ENCODE measurements around the gene MAML2. TPM values are rescaled to one million over a fixed set of nuclear protein-coding genes. Genes with fewer than 3 reads are reported as not detected.

Gene MAML2
- polyA plus RNA-seq, 1 of the 3 experiments (the other 2 are of a cell fraction): 20.1 TPM

DNA sequence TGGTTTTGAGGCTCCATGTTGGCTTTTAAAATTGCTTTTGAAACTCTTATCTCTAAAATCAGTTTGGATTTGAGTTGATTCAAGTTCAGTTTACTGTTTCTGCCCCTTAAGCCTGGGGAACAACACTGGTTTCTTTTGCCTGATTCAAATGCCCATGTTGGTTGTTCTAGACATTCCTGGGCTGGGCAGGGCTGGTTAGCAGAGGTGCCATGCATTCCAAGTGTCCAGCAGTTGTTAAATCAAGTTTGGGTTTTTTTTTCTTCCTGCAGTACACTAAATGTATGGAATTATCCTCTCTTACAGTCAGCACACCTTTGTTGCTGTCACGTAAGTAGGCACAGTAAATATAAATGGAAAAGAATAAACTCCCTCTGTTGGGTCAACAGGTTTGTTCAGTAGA is 351.9 kb downstream of the MAML2 start:
- POLR2A ChIA-PET: no interaction called here
- Histone ChIP-seq H3K9ac (no peak overlapping the region), H3K27me3 (ENCODE audit: insufficient read depth) (no peaks in the 10 kb centered on the region), H3K27ac (ENCODE audit: low read depth in 2 of 2, low read length in 1 of 2) (peak overlapping the region in 1 of 2 experiments; percentile 67; a peak in 1 of 4 replicates), H3K36me3 (replicated peaks in 1 of 2; ENCODE audit: control insufficient read depth in 1 of 2, insufficient read depth in 2 of 2, low read length in 1 of 2) (peaks cover 21 to 34% of the 10 kb centered on the region in 2 experiments), H3K79me2 (ENCODE audit: insufficient read depth) (peaks cover 18% of the 10 kb centered on the region), H3K9me2 (no peaks in the 10 kb centered on the region), H2AFZ (ENCODE audit: low read depth) (no peak overlapping the region), H3K4me1 (ENCODE audit: control insufficient read depth in 1 of 2, insufficient read depth in 2 of 2, low read depth in 1 of 2, low read length in 1 of 2) (0 out of 4 replicates have a peak, but pooled peaks cover 0 to 4% of the 10 kb centered on the region in 2 experiments), H4K20me1 (ENCODE audit: insufficient read depth) (no peaks in the 10 kb centered on the region), H3K9me3 (no peaks in the 10 kb centered on the region), H3F3A (replicated peaks; ENCODE audit: insufficient read depth) (peaks cover 3% of the 10 kb centered on the region), H3K4me2 (no peak overlapping the region), H3K4me3 (ENCODE audit: low read depth in 2 of 2, low read length in 1 of 2) (no peak overlapping the region)
- no peak for DNase-seq
- 94% methylated on average over 1 of the region's 1 CpG for WGBS (ENCODE audit: low lambda C conversion rate)
- TF ChIP-seq RAD21 (IDR thresholded peaks at IDR 0.05; ENCODE audit: low read length) (no peak), TEAD4 (IDR thresholded peaks at IDR 0.05; ENCODE audit: borderline replicate concordance, insufficient read depth) (no peak), SIN3A (IDR thresholded peaks at IDR 0.05; ENCODE audit: borderline replicate concordance, low read depth, low read length) (no peak), ELF1 (IDR thresholded peaks at IDR 0.05) (no peak), FOSL2 (IDR thresholded peaks at IDR 0.05; ENCODE audit: borderline replicate concordance, low read depth) (no peak)
- CTCF ChIA-PET: no interaction called here

DNA sequence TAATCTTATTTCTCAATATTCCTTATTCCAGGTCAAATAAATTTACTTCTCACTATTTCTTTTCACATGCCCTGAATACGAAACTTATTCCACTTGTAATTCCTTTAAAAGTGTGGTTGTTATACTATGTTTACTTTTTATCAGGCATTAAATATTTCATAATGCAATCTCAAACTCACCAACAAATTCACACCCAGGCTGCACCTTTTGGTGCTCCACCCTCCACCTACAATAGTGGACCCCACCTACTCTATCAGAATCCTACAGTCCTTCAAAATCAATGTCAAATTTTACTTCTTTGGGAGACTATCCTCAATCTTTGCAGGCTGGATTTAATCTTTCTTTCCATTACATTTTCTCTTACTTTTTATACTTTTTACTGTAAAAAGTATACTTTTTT is 353.2 kb downstream of the MAML2 start:
- H3F3A ChIP-seq (replicated peaks; ENCODE audit: insufficient read depth): peaks cover 3% of the 10 kb centered on the region
- no peaks in the 10 kb centered on the region for H4K20me1 ChIP-seq (ENCODE audit: insufficient read depth)
- H3K9me3 ChIP-seq: no peaks in the 10 kb centered on the region
- H3K9me2 ChIP-seq: no peaks in the 10 kb centered on the region
- no peak overlapping the region for H3K4me3 ChIP-seq (ENCODE audit: low read depth in 2 of 2, low read length in 1 of 2)
- H3K27me3 ChIP-seq (ENCODE audit: insufficient read depth): no peaks in the 10 kb centered on the region
- H3K79me2 ChIP-seq (ENCODE audit: insufficient read depth): peaks cover 11% of the 10 kb centered on the region; the same call in 1 of the 2 replicates
- no peak for DNase-seq
- H2AFZ ChIP-seq (ENCODE audit: low read depth): no peak overlapping the region
- ChIA-PET POLR2A (no interaction called here), CTCF (no interaction called here)
- no peak for TF ChIP-seq IRF3 (IDR thresholded peaks at IDR 0.05; ENCODE audit: low read depth, low read length)
- H3K27ac ChIP-seq (ENCODE audit: low read depth in 2 of 2, low read length in 1 of 2): no peak overlapping the region
- H3K36me3 ChIP-seq (replicated peaks in 1 of 2; ENCODE audit: control insufficient read depth in 1 of 2, insufficient read depth in 2 of 2, low read length in 1 of 2): peaks cover 22 to 38% of the 10 kb centered on the region in 2 experiments
- no peak overlapping the region for H3K4me2 ChIP-seq
- H3K9ac ChIP-seq: no peak overlapping the region
- WGBS (ENCODE audit: low lambda C conversion rate): 88% methylated on average over 1 of the region's 1 CpG
- H3K4me1 ChIP-seq (ENCODE audit: control insufficient read depth in 1 of 2, insufficient read depth in 2 of 2, low read depth in 1 of 2, low read length in 1 of 2): 0 out of 4 replicates have a peak, but pooled peaks cover 0 to 4% of the 10 kb centered on the region in 2 experiments

- Histone ChIP-seq H4K20me1 (ENCODE audit: insufficient read depth) (no peaks in the 10 kb centered on the region), H3F3A (replicated peaks; ENCODE audit: insufficient read depth) (peaks cover 3% of the 10 kb centered on the region), H2AFZ (ENCODE audit: low read depth) (no peak overlapping the region), H3K9me2 (no peaks in the 10 kb centered on the region), H3K79me2 (ENCODE audit: insufficient read depth) (peaks cover 8% of the 10 kb centered on the region; the same call in 1 of the 2 replicates), H3K9ac (no peak overlapping the region), H3K4me2 (no peak overlapping the region), H3K27me3 (ENCODE audit: insufficient read depth) (no peaks in the 10 kb centered on the region), H3K9me3 (no peaks in the 10 kb centered on the region), H3K27ac (ENCODE audit: low read depth in 2 of 2, low read length in 1 of 2) (no peak overlapping the region), H3K4me3 (ENCODE audit: low read depth in 2 of 2, low read length in 1 of 2) (no peak overlapping the region), H3K36me3 (replicated peaks in 1 of 2; ENCODE audit: control insufficient read depth in 1 of 2, insufficient read depth in 2 of 2, low read length in 1 of 2) (peaks cover 26 to 42% of the 10 kb centered on the region in 2 experiments), H3K4me1 (ENCODE audit: control insufficient read depth in 1 of 2, insufficient read depth in 2 of 2, low read depth in 1 of 2, low read length in 1 of 2) (0 out of 4 replicates have a peak, but pooled peaks cover 0 to 4% of the 10 kb centered on the region in 2 experiments)
- 98% methylated on average over 2 of the region's 2 CpGs for WGBS (ENCODE audit: low lambda C conversion rate)
- no peak for DNase-seq
- ChIA-PET CTCF (no interaction called here), POLR2A (no interaction called here)
- no peak for TF ChIP-seq FOXJ3 (CRISPR knock-in tag; IDR thresholded peaks at IDR 0.05)
- no peak for TF ChIP-seq GABPA (IDR thresholded peaks at IDR 0.05; ENCODE audit: low read depth)
- TF ChIP-seq NRF1 (IDR thresholded peaks at IDR 0.05; ENCODE audit: low read depth, low read length): no peak
- no peak for TF ChIP-seq TCF12 (IDR thresholded peaks at IDR 0.05)
- no peak for TF ChIP-seq GATA2 (CRISPR knock-in tag; IDR thresholded peaks at IDR 0.05)
- no peak for TF ChIP-seq MEF2A (IDR thresholded peaks at IDR 0.05; ENCODE audit: borderline replicate concordance, low read depth)
- no peak for TF ChIP-seq RAD21 (IDR thresholded peaks at IDR 0.05; ENCODE audit: low read length)
- TF ChIP-seq TEAD4 (IDR thresholded peaks at IDR 0.05; ENCODE audit: borderline replicate concordance, insufficient read depth): no peak
- TF ChIP-seq IRF3 (IDR thresholded peaks at IDR 0.05; ENCODE audit: low read depth, low read length): no peak
- no peak for TF ChIP-seq FOXM1 (IDR thresholded peaks at IDR 0.05; ENCODE audit: low read depth)
- TF ChIP-seq FOSL2 (IDR thresholded peaks at IDR 0.05; ENCODE audit: borderline replicate concordance, low read depth): no peak
- no peak for TF ChIP-seq TAF1 (IDR thresholded peaks at IDR 0.05; ENCODE audit: borderline replicate concordance, low read depth, low read length)
- TF ChIP-seq, protein P1, sequence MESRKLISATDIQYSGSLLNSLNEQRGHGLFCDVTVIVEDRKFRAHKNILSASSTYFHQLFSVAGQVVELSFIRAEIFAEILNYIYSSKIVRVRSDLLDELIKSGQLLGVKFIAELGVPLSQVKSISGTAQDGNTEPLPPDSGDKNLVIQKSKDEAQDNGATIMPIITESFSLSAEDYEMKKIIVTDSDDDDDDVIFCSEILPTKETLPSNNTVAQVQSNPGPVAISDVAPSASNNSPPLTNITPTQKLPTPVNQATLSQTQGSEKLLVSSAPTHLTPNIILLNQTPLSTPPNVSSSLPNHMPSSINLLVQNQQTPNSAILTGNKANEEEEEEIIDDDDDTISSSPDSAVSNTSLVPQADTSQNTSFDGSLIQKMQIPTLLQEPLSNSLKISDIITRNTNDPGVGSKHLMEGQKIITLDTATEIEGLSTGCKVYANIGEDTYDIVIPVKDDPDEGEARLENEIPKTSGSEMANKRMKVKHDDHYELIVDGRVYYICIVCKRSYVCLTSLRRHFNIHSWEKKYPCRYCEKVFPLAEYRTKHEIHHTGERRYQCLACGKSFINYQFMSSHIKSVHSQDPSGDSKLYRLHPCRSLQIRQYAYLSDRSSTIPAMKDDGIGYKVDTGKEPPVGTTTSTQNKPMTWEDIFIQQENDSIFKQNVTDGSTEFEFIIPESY (IDR thresholded peaks at IDR 0.05; ENCODE audit: borderline replicate concordance, low read depth): no peak
- no peak for TF ChIP-seq EP300 (IDR thresholded peaks at IDR 0.05; ENCODE audit: borderline replicate concordance in 1 of 2, low read depth in 1 of 2, low read length in 1 of 2)
- TF ChIP-seq POLR2AphosphoS5 (IDR thresholded peaks at IDR 0.05; ENCODE audit: low read depth, low read length): no peak
Measured at GRCh38 chr11:95989076-95989605, 353.9 kb downstream of the MAML2 start.

Measured in SK-N-SH (cell line).